SK-N-SH (cell line): ENCODE measurements around the gene SLC12A4. TPM values are rescaled to one million over a fixed set of nuclear protein-coding genes. Genes with fewer than 3 reads are reported as not detected.

Experiments used
- CTCF ChIA-PET: fragments of 300-600, 350-600 bp; formaldehyde crosslinking; extraction: SDS; loops from one replicate; lab custom pipeline; 2021; lab: Yijun Ruan, JAX
- POLR2A ChIA-PET: fragments of 350-600 bp; sonication (Branson Sonifier 250); formaldehyde crosslinking; extraction: SDS; loops from one replicate; lab custom pipeline; 2020; ENCODE audit warnings: antibody characterized with exemption, inconsistent platforms; lab: Yijun Ruan, JAX
- DNase-seq: peaks from one replicate; pipeline ENCODE4 v3.0.0; 2012
- H2AFZ ChIP-seq: fragments of 200-600 bp; sonication (generic); 2 replicates; pipeline ENCODE4 v1.8.1; 2016; ENCODE audit warnings: antibody characterized with exemption, mild to moderate bottlenecking, low read depth
- H3F3A ChIP-seq: fragments of 200-600 bp; sonication (generic); replicated peaks from 2 replicates; pipeline ENCODE3; 2016; ENCODE audit warnings: antibody characterized with exemption, mild to moderate bottlenecking; ENCODE audit not compliant: insufficient read depth
- H3K27ac ChIP-seq, 2 experiments: fragments of 200-500 bp in 1 of 2; fragments of 200-600 bp in 1 of 2; sonication (Bioruptor generic) in 1 of 2; sonication (generic), shearing (Covaris generic) in 1 of 2; 2 replicates each; pipeline versions ENCODE4 v1.5.1 to v1.6.1; 2014 to 2016; ENCODE audit warnings: low read depth in 2 of 2, inconsistent platforms in 1 of 2, low read length in 1 of 2, mild to moderate bottlenecking in 1 of 2, mixed read lengths in 1 of 2
- H3K27me3 ChIP-seq: fragments of 200-600 bp; sonication (generic), shearing (Covaris generic); 2 replicates; pipeline ENCODE4 v1.6.1; 2016; ENCODE audit warnings: mixed run types; ENCODE audit not compliant: insufficient read depth
- H3K36me3 ChIP-seq, 2 experiments: fragments of 200-500 bp in 1 of 2; fragments of 200-600 bp in 1 of 2; sonication (Bioruptor generic) in 1 of 2; sonication (generic) in 1 of 2; replicated peaks in 1 of 2; 2 replicates each; pipeline versions ENCODE3 to v1.5.1; 2014 to 2016; ENCODE audit warnings: low read length in 1 of 2, mild to moderate bottlenecking in 1 of 2; ENCODE audit not compliant: insufficient read depth in 2 of 2, control insufficient read depth in 1 of 2
- H3K4me1 ChIP-seq, 2 experiments: fragments of 200-500 bp in 1 of 2; fragments of 200-600 bp in 1 of 2; sonication (Bioruptor generic) in 1 of 2; sonication (generic), shearing (Covaris generic) in 1 of 2; 2 replicates each; pipeline versions ENCODE4 v1.5.1 to v1.6.1; 2014 to 2016; ENCODE audit warnings: low read depth in 1 of 2, low read length in 1 of 2, mixed run types in 1 of 2; ENCODE audit not compliant: insufficient read depth in 2 of 2, control insufficient read depth in 1 of 2
- H3K4me2 ChIP-seq: fragments of 200-600 bp; sonication (generic), shearing (Covaris generic); 2 replicates; pipeline ENCODE4 v1.6.1; 2017; ENCODE audit warnings: mixed run types
- H3K4me3 ChIP-seq, 2 experiments: fragments of 200-500 bp in 1 of 2; fragments of 200-600 bp in 1 of 2; sonication (Bioruptor generic) in 1 of 2; sonication (generic), shearing (Covaris generic) in 1 of 2; 2 replicates each; pipeline versions ENCODE4 v1.5.1 to v1.8.1; 2014 to 2016; ENCODE audit warnings: low read depth in 2 of 2, inconsistent platforms in 1 of 2, low read length in 1 of 2, mild to moderate bottlenecking in 1 of 2, mixed read lengths in 1 of 2, moderate library complexity in 1 of 2
- H3K79me2 ChIP-seq: fragments of 200-600 bp; sonication (generic); 2 replicates; pipeline ENCODE4 v1.8.1; 2017; ENCODE audit warnings: mild to moderate bottlenecking; ENCODE audit not compliant: insufficient read depth
- H3K9ac ChIP-seq: fragments of 200-600 bp; sonication (generic); 2 replicates; pipeline ENCODE4 v1.6.1; 2017; ENCODE audit warnings: mixed run types
- H3K9me2 ChIP-seq: fragments of 200-600 bp; sonication (generic); 2 replicates; pipeline ENCODE4 v1.6.1; 2017; ENCODE audit warnings: mixed run types
- H3K9me3 ChIP-seq: fragments of 200-600 bp; sonication (generic); 2 replicates; pipeline ENCODE4 v1.6.1; 2017; ENCODE audit warnings: mixed run types, mild to moderate bottlenecking, moderate library complexity
- H4K20me1 ChIP-seq: fragments of 200-600 bp; sonication (generic); 2 replicates; pipeline ENCODE4 v1.6.1; 2017; ENCODE audit warnings: mild to moderate bottlenecking, mixed run types; ENCODE audit not compliant: insufficient read depth
- EP300 ChIP-seq, 2 experiments: IDR thresholded peaks; 2 replicates each; pipeline versions ENCODE4 v1.4.0 to v1.6.1; 2012; ENCODE audit warnings: borderline replicate concordance in 1 of 2, low read depth in 1 of 2, low read length in 1 of 2
- MAX ChIP-seq: IDR thresholded peaks from 2 replicates; pipeline ENCODE4 v1.4.0; 2012; ENCODE audit warnings: low read depth
- MEF2A ChIP-seq: IDR thresholded peaks from 2 replicates; pipeline ENCODE4 v1.4.0; 2012; ENCODE audit warnings: low read depth, borderline replicate concordance
- PBX3 ChIP-seq: IDR thresholded peaks from 2 replicates; pipeline ENCODE4; 2012
- RAD21 ChIP-seq: IDR thresholded peaks from 2 replicates; pipeline ENCODE4 v1.6.1; 2012; ENCODE audit warnings: mild to moderate bottlenecking, low read length
- TEAD4 ChIP-seq: IDR thresholded peaks from 2 replicates; pipeline ENCODE4 v1.4.0; 2012; ENCODE audit warnings: mild to moderate bottlenecking, borderline replicate concordance; ENCODE audit not compliant: insufficient read depth
- USF1 ChIP-seq: IDR thresholded peaks from 2 replicates; pipeline ENCODE4 v1.4.0; 2012; ENCODE audit warnings: low read depth, borderline replicate concordance
- YY1 ChIP-seq: IDR thresholded peaks from 2 replicates; pipeline ENCODE4 v1.4.0; 2012; ENCODE audit warnings: low read depth, mild to moderate bottlenecking
- ZBTB33 ChIP-seq: IDR thresholded peaks from 2 replicates; pipeline ENCODE4 v1.4.0; 2012; ENCODE audit warnings: low read depth, borderline replicate concordance
- WGBS: methylation state at CpG from one replicate; pipeline ENCODE4 v1.1.6; 2017; ENCODE audit warnings: low lambda C conversion rate; 5-methylcytosine and 5-hydroxymethylcytosine counted together
- polyA plus RNA-seq, 3 experiments: library from polyadenylated mRNA; depleted of rRNA; stranded (reverse); fragments of >200 nt; gene quantifications; 2 replicates each; pipeline ENCODE4 v1.2.3, GENCODE V29; 2012

The SLC12A4 gene
- polyA plus RNA-seq, 1 of the 3 experiments (the other 2 are of a cell fraction) = 75.8 TPM

- ChIA-PET POLR2A (interaction anchor here (1.2 to 1.4 kb wide), 3 partner anchors 9 to 26 kb away, joined by 4 to 6 read pairs (median 4); no protein-coding TSS in a partner anchor), CTCF (interaction anchor here (0.9 to 28.1 kb wide), 10 partner anchors 9 to 125 kb away, joined by 3 to 564 read pairs (median 9); partner anchors contain the start of genes CTRL, EDC4, NRN1L and NUTF2)
Measured at GRCh38 chr16:67940446-67941089, 27.9 kb downstream of the SLC12A4 start.

More at GRCh38 chr16:67940446-67941089, 27.9 kb downstream of the SLC12A4 start:
- Histone ChIP-seq H3K79me2 (peaks cover 28% of the 10 kb centered on the region), H3K4me1 (peaks cover 5 to 28% of the 10 kb centered on the region in 2 experiments; a peak in 2 of 4 replicates), H3K4me3 (no peak overlapping the region), H3K9me3 (no peaks in the 10 kb centered on the region), H2AFZ (no peak overlapping the region), H3K27ac (no peak overlapping the region), H3K9me2 (no peaks in the 10 kb centered on the region), H3K27me3 (no peaks in the 10 kb centered on the region), H3K9ac (no peak overlapping the region), H3F3A (peaks cover 27% of the 10 kb centered on the region), H4K20me1 (peaks cover 13% of the 10 kb centered on the region; the same call in 1 of the 2 replicates), H3K4me2 (no peak overlapping the region), H3K36me3 (peaks cover 12 to 34% of the 10 kb centered on the region in 2 experiments)
- 97% methylated on average over 5 of the region's 5 CpGs for WGBS
- no peak for TF ChIP-seq PBX3
- TF ChIP-seq TEAD4 = no peak
- no peak for TF ChIP-seq MEF2A
- no peak for TF ChIP-seq YY1
- TF ChIP-seq ZBTB33 = no peak
- TF ChIP-seq MAX = no peak
- no peak for TF ChIP-seq EP300 (IDR thresholded peaks at IDR 0.05; ENCODE audit: borderline replicate concordance in 1 of 2, low read depth in 1 of 2, low read length in 1 of 2)
- TF ChIP-seq USF1 = no peak
- no peak for TF ChIP-seq RAD21
- no peak for DNase-seq
